ENCODE measurements around the gene BARHL2. TPM values are rescaled to one million over a fixed set of nuclear protein-coding genes. Genes with fewer than 3 reads are reported as not detected.

The BARHL2 gene
- total RNA-seq, 4 donors from 2014 or later: not detected

DNA sequence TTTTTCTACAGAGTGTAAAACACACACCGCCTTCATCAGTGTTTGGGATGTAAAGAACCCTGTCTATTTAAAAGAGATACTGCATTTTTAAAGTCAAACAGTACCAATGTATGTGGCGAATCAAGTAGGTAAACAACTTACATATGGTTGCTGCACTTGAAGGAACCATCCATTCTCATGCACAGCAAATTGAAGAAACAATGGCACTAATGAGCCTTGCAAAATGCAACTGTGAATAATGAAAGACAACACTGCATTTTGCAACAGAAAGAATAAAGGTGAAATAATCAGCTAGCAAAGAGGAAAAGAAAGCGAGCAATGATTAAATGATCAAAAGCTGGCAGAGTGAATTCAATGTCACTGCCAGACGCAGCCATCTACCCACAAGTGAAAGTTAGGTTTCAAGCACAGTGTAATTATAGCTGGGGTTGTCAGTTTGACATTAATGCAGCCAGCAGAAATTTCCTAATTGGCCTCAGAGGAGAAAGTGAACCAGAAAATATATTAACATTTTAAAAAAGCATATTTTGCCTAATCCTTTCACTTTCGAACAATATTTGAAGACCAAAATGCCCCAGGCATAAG is 10.9 kb upstream of the BARHL2 start:
- 57 to 61% methylated on average over 5 of the region's 5 CpGs for WGBS, 2 donors
- no peak for DNase-seq (ENCODE audit: low spot score in 2 of 2)
- Histone ChIP-seq H3K4me3 (no peak overlapping the region), H3K27me3 (peaks cover 15 to 100% of the 10 kb centered on the region in 2 donors), H3K27ac (no peak overlapping the region), H3K9me3 (no peaks in the 10 kb centered on the region), H3K36me3 (no peaks in the 10 kb centered on the region), H3K4me1 (peaks cover 0 to 73% (median 38%) of the 10 kb centered on the region in 4 donors)
- no peak for TF ChIP-seq POLR2A (IDR thresholded peaks at IDR 0.05)
- no peak for TF ChIP-seq EP300 (IDR thresholded peaks at IDR 0.05)
- TF ChIP-seq CTCF (IDR thresholded peaks at IDR 0.05): no peak

- WGBS, 2 donors: 40 to 47% methylated on average over 6 to 14 of the region's 25 CpGs
- Histone ChIP-seq H3K27me3 (peaks cover 15 to 100% of the 10 kb centered on the region in 2 donors), H3K4me1 (peaks cover 0 to 74% (median 38%) of the 10 kb centered on the region in 4 donors), H3K4me3 (no peak overlapping the region), H3K9me3 (no peaks in the 10 kb centered on the region), H3K36me3 (no peaks in the 10 kb centered on the region), H3K27ac (no peak overlapping the region)
- no peak for DNase-seq (ENCODE audit: low spot score in 2 of 2)
- TF ChIP-seq POLR2A (IDR thresholded peaks at IDR 0.05): no peak
- TF ChIP-seq CTCF (IDR thresholded peaks at IDR 0.05): no peak
- TF ChIP-seq EP300 (IDR thresholded peaks at IDR 0.05): no peak
Observed at GRCh38 chr1:90726986-90727480, 9.9 kb upstream of the BARHL2 start.

- Histone ChIP-seq H3K36me3 (no peaks in the 10 kb centered on the region), H3K9me3 (no peaks in the 10 kb centered on the region), H3K4me3 (no peak overlapping the region), H3K27ac (no peak overlapping the region), H3K4me1 (peaks cover 0 to 75% (median 38%) of the 10 kb centered on the region in 4 donors), H3K27me3 (peaks cover 15 to 100% of the 10 kb centered on the region in 2 donors)
- 12 to 15% methylated on average over 20 to 28 of the region's 28 CpGs for WGBS, 2 donors
- no peak for TF ChIP-seq POLR2A (IDR thresholded peaks at IDR 0.05)
- no peak for TF ChIP-seq CTCF (IDR thresholded peaks at IDR 0.05)
- no peak for TF ChIP-seq EP300 (IDR thresholded peaks at IDR 0.05)
- no peak for DNase-seq (ENCODE audit: low spot score in 2 of 2)
Observed at GRCh38 chr1:90726425-90726985, 9.4 kb upstream of the BARHL2 start.

DNA sequence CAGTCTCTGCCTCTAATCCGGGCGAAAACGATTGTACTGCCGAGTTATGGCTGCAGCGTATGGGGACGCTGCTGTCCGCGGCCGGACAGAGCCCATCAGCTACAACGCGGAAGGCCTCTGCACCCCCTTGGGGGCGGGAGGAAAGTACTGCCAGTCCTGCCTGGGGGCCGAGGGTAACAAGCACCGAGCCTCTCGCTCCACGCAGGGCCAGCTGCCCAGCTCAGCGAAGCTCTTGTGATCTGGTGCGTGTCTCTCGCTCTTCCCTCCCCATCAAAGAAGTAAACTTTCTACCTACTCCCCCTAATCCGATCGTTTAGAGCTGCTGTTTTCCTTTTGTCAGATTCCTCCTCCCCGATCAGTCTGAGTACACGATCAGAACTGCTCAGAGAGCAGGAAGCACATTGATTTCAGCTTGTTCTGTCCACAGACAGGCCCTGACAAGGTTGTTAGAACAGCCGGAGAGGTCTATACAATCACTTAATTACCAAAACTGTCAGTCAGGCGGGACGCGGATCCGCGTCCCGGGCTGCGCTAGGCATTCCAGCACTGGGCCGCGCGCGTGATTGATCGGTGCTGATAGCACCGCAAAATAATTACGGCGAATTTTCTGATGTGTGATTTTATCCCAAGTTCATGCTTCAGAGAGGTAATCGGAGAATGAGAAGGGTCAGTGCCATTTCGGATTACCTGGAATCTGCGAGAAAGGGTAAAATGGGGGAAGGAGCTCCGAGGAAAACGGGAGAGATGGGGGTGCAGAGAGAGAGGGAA is 8.7 kb upstream of the BARHL2 start:
- H3K27ac ChIP-seq: no peak overlapping the region
- peaks cover 0 to 6% (median 3%) of the 10 kb centered on the region in 4 donors for H3K9me3 ChIP-seq
- peaks cover 15 to 100% of the 10 kb centered on the region in 2 donors for H3K27me3 ChIP-seq
- peak overlapping the region in 3 of 4 donors; percentile 15 to 32 (median 19) for H3K4me3 ChIP-seq
- DNase-seq (ENCODE audit: low spot score in 2 of 2): no peak
- H3K36me3 ChIP-seq: no peaks in the 10 kb centered on the region
- H3K4me1 ChIP-seq: peaks cover 0 to 78% (median 38%) of the 10 kb centered on the region in 4 donors
- TF ChIP-seq POLR2A (IDR thresholded peaks at IDR 0.05) (no peak), EP300 (IDR thresholded peaks at IDR 0.05) (peak in 1 of 2 donors; percentile 9), CTCF (IDR thresholded peaks at IDR 0.05) (no peak)
- WGBS, 2 donors: 4% methylated on average over 44 of the region's 44 CpGs
